GM19238 (cell line): ENCODE results near the gene HEATR3.

ENCODE experiments used
- DNase-seq: peaks from one replicate; pipeline ENCODE4 v3.0.0; 2011; ENCODE audit warnings: low spot score; ENCODE audit not compliant: insufficient read length

The HEATR3 gene, protein sequence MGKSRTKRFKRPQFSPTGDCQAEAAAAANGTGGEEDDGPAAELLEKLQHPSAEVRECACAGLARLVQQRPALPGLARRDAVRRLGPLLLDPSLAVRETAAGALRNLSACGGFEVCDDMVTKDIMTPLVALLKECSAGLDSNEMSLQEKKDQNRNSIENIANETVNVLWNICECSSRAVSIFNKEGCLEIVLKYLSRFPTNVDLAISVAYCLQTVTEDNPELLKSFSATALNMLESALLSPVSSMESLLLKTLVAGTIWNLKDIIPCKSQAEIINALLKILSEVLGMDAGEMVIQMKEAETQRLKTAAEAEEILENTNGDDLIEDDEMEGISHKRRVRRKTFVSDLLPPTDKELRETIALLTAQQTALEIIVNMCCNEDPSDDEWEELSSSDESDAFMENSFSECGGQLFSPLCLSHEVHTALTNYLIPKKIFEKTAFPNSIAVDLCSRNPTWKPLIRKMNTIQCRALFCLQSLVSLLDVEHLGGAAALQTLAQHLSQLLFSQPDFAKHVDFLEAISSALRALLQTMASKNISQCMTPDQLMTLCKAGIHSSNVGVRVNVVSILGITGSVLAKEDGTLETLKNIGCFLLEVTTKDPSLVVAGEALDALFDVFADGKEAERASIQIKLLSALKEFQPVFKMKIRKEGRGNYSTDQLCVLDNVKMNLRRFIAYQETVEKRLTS

DNA sequence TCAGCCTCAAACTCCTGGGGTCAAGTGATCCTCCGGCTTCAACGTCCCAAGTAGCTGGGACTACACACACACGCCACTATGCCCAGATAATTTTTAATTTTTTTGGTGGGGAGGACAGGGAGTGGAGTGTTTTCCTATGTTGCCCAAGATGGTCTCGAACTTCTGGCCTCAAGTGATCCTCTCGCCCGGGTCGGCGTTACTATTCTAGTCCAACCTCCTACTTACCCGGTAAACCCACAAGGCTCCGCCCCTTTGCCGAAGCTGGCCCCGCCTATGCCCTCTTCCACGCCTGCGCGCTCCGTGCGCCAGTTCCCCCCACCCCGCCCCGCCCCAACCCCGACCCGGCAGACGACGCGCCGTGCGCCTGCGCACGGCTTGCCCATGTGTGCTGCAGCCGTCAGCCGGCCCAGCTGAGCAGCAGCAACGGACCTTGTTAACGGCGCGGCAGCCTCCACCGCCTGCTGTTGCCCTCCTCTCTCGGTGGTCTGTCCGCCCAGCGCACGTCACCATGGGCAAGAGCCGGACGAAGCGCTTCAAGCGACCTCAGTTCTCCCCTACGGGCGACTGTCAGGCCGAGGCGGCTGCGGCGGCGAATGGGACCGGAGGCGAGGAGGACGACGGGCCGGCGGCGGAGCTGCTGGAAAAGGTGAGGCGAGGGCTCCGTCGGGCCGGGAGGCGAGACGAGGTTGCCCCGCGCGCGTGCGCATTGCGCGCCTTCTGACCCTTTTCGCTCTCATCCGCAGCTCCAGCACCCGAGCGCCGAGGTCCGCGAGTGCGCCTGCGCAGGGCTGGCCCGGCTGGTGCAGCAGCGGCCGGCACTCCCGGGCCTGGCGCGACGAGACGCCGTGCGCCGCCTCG is at the start of gene HEATR3:
HEATR3 (plus strand) TSS at position 347 of the 858 bp plus-strand sequence; CDS start at position 509, 162 bp downstream.
- DNase-seq, result peak; percentile 82

DNA sequence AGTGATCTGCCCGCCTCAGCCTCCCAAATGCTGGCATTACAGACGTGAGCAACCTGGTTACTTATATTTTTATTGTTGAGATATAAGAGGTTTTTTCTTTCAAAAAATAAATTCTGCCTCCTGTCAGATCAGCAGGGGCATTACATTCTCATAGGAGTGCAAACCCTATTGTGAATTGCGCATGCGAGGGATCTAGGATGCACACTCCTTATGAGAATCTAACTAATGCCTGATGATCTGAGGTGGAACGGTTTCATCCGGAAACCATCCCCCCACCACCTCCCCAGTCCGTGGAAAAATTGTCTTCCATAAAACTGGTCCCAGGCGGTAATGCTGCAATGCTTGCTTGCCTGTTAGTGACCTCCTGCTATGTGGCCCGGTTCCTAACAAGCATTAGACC is 48.2 kb upstream of the HEATR3 start:
- DNase-seq, result no peak

DNA sequence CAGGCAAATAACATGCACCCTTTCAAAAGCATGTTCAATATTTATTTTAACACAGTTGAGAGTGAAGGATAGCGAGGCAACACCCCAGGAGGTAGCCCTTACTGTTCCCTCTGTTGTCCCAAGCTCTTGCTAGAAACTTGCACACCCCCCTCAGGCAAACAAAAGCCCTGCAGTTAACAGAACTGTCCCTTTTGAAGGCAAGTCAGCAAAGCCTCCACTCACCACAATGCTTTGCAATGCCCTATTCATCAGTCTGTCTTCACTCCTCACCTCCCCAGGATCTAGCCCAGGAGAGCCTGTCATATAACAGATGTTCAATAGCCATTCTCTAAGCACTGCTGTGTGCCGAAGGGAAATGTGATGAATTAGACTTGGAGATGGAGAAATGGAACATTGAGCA is 44.2 kb upstream of the HEATR3 start:
- DNase-seq, result no peak

DNA sequence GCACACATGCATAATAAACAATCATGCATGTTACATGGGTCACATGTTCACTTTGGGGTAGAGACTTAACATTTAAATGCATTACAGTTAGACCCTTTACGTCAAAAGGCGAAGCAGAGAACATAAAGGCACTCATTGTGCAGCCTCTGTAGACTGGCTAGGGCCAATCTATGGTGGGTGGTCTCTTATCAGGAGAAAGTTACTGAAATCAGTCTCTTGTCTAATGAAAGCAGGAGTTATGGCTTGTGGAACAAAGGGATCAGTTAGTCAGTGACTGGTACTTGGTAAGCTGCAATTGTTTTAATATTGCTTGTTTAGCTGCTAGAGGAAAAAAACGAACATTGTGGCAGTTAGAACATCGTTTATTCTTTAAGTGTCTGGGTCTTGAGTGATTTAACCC is 42.1 kb upstream of the HEATR3 start:
- no peak for DNase-seq

DNA sequence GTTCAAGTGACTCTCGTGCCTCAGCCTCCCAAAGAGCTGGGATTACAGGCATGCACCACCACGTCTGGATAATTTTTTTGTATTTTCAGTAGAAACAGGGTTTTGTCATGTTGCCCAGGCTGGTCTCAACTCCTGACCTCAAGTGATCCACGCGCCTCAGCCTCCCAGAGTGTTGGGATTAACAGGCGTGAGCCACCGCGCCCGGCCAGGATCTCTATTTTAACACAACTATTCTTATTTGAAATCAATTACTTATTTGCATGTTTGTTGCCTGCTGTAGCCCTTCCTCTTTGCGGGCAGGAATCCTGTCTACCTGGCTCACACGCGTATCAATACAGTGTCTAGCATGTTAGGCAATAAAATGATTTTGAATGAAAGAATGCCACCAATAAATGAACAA is 41.6 kb upstream of the HEATR3 start:
- no peak for DNase-seq

DNA sequence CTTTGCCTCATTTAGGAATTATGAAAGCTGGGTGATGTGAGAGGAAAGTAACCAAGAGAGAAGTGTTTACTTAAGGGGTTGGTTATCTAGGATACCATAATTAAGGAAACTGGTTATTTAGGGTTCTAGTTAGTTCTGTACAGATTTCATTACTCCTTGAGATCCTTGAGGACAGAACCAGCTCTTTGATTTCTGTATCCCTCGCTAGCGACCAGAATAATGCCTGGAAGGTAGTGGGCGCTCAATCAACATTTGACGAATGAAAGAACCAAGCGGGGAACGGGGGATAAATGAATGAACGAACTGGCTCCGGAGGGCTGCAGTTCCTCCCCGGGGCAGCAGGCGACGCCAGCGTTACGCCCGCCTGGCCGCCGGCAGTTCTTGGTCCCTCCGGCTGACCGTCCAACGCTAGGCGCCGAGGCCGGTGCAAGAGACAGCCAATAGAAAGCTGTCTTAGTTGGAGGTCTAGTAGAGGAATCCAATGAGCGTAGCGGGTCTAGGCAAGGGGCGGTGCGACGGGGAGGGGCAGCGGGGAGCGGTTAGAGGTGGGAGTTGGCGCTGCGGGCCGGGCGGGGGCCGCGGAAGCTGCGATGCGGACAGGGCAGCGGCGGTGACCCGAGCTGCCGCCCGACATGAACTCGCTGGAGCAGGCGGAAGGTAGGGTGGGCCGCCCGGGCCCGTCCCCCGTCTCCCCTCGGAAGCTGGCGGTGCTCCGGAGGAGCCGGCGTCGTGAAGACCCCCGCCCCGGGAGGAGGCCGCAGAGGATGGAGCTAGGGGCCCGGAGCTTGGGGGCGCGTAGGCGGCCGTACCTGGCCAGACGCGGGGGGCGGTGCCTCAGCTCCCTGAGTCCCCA is 40.9 kb upstream of the HEATR3 start, which contains the start of gene CNEP1R1:
CNEP1R1 (plus strand) TSS at position 542 of the 853 bp plus-strand sequence; CDS start at position 633, 91 bp downstream.
- DNase-seq, result peak; percentile 94

DNA sequence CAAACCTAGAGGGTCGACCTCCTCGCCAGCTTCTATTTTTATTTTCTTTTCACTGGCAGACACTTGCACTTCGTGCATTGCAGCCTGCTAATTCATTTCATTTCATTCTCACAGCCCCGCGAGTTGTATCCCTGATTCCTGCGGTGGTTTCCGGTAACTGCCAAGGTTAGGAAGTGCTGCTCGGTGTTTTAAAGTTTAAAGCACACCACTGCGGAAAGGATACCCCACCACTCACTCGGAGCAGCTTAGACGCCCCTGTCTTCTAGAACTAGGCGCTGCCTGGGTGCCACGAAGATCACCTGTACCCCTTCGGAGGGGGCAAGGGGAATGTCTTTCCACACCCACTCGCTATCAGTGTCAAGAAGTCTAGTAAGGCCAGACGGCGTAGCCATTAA is 40.2 kb upstream of the HEATR3 start:
- DNase-seq, result peak; percentile 11

DNA sequence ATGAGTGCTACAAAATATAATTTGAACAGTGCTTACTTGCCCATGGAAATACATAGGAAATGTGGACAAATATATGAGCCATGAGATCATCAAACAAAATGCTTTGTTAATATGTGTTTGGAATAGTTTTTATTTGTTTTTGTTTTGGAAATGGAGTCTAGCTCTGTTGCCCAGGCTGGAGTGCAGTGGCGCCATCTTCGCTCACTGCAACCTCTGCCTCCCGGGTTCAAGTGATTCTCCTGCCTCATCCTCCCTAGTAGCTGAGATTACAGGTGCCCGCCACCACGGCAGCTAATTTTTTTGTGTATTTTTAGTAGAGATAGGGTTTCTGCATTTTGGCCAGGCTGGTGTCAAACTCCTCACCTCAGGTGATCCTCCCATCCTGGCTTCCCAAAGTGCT is 37.9 kb upstream of the HEATR3 start:
- no peak for DNase-seq

DNA sequence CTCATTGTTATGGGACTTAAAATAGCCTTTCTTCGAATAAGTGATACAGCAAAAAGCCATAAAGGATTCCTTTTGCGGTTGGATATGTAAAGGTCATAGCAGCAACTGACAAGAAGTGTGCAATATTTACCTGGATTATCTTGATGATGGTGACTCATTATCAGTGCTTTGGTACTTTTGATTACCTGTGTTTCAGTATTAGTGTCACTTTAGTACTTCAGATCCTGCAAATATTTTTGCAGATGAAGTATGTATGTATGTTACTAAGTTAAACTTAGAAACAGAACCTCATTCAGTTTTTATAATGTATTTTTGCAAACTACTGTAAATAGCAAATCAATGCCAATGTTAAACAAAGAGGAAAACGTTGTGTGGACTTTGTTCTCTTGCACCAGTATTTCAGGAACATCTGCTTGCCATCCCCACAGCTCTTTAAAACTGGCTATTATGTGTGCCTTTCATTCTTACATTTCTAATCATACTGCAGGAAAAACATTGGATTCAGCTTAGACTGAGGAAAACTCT is 30.2 kb upstream of the HEATR3 start:
- DNase-seq, result no peak

DNA sequence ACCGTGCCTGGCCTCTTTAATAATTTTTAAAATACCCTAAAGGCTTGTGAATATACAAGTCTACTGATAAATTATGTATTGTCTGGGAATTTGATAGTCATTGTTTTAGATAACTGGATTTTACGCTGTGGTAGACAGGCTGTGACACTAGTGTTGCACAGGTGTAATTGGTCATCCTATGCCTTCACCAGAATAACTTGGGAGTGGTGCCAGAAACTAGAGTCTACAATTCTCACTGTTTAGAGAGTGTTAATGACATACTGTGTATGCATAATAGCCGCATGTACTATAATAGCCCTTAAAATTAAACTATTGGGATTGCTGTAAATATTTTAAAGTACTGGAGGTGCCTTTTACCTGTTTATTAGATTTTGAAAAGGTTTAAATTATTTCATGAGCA is 29.3 kb upstream of the HEATR3 start:
- no peak for DNase-seq

DNA sequence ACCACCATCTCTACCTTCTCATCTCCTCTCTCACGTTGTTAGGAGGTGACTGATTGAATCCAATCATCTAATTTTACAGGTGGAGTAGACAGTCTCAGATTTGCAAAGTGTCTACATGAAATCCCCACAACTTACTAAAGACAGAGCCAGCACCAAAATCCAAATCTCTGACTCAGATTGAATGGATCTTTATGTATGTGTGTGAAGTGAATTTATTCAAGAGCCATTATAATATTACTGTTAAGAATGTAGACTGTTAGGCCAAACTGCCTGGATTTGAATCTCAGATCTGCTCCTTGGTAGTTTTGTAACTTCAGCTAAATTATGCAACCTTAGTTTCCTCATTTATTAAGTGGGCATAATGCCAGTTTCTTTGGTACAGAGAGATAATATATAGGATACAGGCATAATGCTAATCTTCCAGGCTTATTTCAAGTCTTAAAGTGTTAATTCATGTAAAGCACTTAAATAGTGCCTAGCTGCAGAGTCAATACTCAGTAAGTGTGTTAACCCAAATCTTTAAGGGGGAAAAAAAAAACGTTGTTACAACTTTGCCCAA is 28.0 kb upstream of the HEATR3 start:
- no peak for DNase-seq

DNA sequence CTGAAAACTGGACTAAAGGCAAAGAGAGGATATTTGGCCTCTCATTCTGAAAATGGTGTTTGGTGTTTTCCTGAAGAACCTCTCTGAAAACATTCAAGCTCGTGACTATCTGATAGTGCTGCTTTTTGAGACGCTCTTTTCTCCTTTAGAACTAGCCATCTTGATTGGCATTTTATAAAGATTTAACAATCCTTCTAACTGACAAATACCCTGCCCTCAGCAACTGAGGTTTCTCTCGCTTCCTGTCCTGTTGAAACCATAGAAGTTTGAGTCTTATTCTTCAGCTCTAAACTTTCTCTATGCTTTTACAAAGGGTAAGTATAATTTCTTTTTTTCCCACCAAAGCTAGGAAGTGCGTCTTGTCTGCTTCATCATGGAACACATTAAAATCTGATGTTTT is 27.5 kb upstream of the HEATR3 start:
- no peak for DNase-seq

DNA sequence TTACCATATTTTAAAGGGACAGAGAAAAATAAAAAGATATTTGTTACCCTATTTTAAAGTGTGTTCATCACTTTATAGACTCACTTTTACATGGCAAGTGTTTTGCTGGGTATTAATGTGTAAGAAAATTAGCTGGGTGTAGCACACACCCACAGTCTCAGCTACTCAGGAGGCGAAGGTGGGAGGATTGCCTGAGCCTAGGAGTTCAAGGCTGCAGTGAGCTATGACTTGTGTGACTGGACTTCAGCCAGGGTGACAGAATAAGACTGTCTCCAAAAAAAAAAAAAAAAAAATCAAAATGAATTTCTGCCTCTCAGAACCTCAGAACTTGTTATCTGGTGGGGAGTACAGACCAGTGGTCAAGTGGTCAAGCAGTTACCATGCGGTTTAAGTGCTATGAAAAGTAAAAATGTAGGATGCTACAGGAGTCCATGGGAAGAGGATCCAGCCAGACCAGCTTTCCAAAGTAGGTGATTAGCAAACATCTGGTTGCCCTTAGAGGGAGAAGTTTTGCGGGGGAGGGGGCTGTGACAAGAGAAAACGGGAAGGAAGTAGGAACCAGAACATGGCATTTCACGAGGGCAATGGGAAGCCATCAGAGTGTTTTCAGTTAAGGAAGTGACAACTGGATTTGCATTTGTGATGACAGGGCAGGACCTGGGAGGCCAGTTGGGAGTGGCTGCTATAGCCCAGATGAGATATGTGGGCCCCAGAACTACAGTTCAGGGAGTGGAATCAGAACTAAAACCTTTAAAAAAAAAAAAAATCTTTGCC is 26.8 kb upstream of the HEATR3 start:
- no peak for DNase-seq

DNA sequence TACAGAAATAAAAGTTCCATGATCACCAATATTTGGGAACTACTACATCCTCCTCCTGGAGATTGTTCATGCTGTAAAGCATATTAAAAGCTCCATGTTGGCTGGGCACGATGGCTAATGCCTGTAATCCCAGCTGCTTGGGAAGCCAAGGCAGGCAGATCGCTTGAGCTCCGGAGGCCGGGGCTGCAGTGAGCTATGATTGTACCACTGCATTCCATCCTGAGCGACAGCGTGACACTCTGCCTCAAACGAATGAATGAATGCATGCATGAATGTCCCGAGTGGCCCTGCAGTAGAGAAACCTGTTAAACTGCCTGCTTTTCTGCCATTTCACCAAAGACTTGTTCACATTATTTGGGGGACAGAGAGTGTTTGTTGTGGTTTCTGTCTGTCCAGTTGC is 25.8 kb upstream of the HEATR3 start:
- DNase-seq, result no peak

DNA sequence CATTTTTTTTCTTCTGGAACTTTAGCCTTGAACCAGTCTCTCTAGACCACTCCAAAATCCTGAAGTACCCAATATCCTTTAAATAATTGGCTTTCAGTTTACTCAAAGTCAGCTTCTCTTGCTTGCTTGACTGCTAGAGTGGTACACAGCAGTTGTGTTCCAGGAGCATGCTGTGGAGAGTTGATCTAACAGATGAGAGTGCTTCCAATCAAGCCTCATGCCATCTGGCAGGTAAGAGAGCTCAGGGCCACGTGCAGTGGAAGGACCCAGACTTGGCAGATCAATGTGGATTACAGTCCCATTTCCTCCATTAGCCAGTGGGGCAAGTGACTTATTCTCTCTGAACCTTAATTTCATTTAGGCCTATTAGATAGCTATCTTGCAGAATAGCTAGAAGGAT is 25.1 kb upstream of the HEATR3 start:
- no peak for DNase-seq

DNA sequence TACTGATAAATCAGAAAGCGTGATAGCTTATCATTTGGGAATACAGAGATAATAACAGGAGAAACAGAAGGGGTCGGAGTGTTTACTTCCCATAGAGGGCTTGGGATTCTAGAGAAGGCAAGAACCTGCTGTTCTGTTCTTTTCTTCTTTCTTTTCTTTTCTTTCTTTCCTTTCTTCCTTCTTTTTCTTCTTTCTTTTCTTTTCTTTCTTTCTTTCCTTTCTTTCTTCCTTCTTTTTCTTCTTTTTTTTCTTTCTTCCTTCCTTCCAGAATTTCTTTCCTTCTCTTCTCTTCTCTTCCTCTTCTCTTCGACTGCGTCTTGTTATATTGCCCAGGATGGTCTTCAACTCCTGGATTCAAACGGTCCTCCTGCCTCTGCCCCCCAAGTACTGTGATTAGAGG is 22.4 kb upstream of the HEATR3 start:
- no peak for DNase-seq

DNA sequence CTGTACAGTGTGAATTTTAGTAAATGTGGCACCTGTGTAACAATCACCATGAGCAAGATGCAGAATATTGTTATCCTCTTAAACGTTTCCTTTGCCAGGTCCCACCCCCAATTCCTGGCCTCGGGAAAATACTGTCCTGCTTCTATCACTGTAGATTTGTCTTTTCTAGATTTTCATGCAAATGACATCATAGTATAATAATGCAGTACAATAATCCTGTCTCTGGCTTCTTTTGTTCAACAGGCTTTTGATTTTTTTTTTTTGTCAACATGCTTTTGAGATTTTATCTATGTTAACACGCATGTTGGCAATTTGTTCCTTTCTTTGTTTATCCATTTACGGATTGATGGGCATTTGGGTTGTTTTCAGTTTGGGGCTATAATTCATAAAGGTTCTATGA is 20.4 kb upstream of the HEATR3 start:
- DNase-seq, result no peak

DNA sequence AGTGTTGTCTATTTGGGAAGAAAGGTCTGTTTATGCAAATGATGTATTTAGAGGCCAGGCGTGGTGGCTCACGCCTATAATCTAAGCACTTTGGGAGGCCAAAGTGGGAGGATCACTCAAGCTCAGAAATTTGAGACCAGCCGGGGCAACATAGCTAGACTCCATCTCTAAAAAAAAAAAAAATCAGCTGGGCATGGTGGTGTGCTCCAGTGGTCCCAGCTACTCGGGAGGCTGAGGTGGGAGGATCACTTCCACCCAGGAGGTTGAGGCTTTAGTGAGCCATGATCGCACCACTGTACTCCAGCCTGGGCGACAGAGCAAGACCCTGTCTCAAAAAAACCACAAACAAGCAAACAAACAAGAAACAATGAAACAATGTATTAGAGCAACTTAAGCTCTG is 18.9 kb upstream of the HEATR3 start:
- DNase-seq, result no peak

DNA sequence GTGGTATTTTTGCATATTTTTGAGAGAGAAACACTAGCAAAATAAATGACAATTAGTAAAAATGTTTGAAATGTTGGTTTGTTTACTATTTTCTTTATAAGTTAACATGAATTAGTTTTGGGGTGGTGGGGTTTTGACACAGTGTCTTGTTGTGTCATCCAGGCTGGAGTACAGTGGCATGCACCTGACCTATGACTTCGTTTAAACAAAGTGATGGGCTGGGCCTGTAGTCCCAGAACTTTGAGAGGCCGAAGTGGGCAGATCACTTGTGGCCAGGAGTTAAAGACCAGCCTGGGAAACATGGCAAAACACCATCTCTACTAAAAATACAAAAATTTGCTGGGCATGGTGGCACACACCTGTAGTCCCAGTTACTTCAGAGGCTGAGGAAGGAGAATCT is 17.9 kb upstream of the HEATR3 start:
- DNase-seq, result no peak

DNA sequence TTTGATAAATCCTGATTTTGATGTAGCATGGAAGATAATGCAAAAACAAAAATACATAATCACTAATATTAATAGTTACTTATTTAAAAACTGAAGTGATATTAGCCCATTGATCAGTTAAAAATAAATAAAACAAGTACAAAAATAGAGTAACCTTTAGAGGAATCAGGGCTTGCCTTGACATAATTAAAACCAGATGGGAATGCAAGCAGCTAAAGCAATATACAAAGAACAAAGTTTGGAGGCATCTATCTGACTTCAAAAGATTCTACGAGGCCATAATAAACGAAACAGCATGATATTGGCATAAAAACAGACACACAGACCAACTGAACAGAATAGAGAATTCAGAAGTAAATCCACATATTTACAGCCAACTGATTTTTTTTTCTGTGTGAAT is 15.0 kb upstream of the HEATR3 start:
- no peak for DNase-seq
